ENCODE data around the gene ST6GALNAC3.

The ST6GALNAC3 gene

GRCh38 chr1:76491737-76492136 is 417.2 kb downstream of the ST6GALNAC3 start:
- TF ChIP-seq ARNT (IDR thresholded peaks at IDR 0.05): no peak
- no peak for TF ChIP-seq LEF1 (IDR thresholded peaks at IDR 0.05; ENCODE audit: borderline replicate concordance)
- TF ChIP-seq CTBP1 (IDR thresholded peaks at IDR 0.05; ENCODE audit: borderline replicate concordance): no peak
- TF ChIP-seq SUZ12 (IDR thresholded peaks at IDR 0.05): no peak
- no peak for TF ChIP-seq HDGF (IDR thresholded peaks at IDR 0.05; ENCODE audit: borderline replicate concordance)
- TF ChIP-seq PKNOX1 (IDR thresholded peaks at IDR 0.05): no peak
- TF ChIP-seq NFRKB (IDR thresholded peaks at IDR 0.05): no peak
- no peak for TF ChIP-seq FOXA1 (IDR thresholded peaks at IDR 0.05)
- no peak for TF ChIP-seq ELF4 (IDR thresholded peaks at IDR 0.05)
- TF ChIP-seq ZNF384 (IDR thresholded peaks at IDR 0.05): no peak
- no peak for TF ChIP-seq FOXM1 (IDR thresholded peaks at IDR 0.05; ENCODE audit: borderline replicate concordance)
- TF ChIP-seq BHLHE40 (IDR thresholded peaks at IDR 0.05; ENCODE audit: borderline replicate concordance): no peak
- no peak for TF ChIP-seq SP1 (IDR thresholded peaks at IDR 0.05)
- no peak for TF ChIP-seq TARDBP (IDR thresholded peaks at IDR 0.05)
- no peak for TF ChIP-seq FOXK2 (IDR thresholded peaks at IDR 0.05)
- POLR2A ChIA-PET: no interaction called here
- DNase-seq (ENCODE audit: extremely low spot score): no peak
- CTCF ChIA-PET: no interaction called here

- DNase-seq (ENCODE audit: extremely low spot score): no peak
- ChIA-PET POLR2A (no interaction called here), CTCF (no interaction called here)
- TF ChIP-seq BHLHE40 (IDR thresholded peaks at IDR 0.05; ENCODE audit: borderline replicate concordance): no peak
- no peak for TF ChIP-seq FOXK2 (IDR thresholded peaks at IDR 0.05)
- TF ChIP-seq FOXA1 (IDR thresholded peaks at IDR 0.05): no peak
- TF ChIP-seq FOXM1 (IDR thresholded peaks at IDR 0.05; ENCODE audit: borderline replicate concordance): no peak
- no peak for TF ChIP-seq CTBP1 (IDR thresholded peaks at IDR 0.05; ENCODE audit: borderline replicate concordance)
- TF ChIP-seq PKNOX1 (IDR thresholded peaks at IDR 0.05): no peak
- no peak for TF ChIP-seq ELF4 (IDR thresholded peaks at IDR 0.05)
- no peak for TF ChIP-seq SUZ12 (IDR thresholded peaks at IDR 0.05)
- TF ChIP-seq HDGF (IDR thresholded peaks at IDR 0.05; ENCODE audit: borderline replicate concordance): no peak
- no peak for TF ChIP-seq L3MBTL2 (conservative IDR thresholded peaks at IDR 0.05)
- no peak for TF ChIP-seq NFRKB (IDR thresholded peaks at IDR 0.05)
- TF ChIP-seq LEF1 (IDR thresholded peaks at IDR 0.05; ENCODE audit: borderline replicate concordance): no peak
- TF ChIP-seq TARDBP (IDR thresholded peaks at IDR 0.05): no peak
- TF ChIP-seq ARNT (IDR thresholded peaks at IDR 0.05): no peak
- no peak for TF ChIP-seq ZNF384 (IDR thresholded peaks at IDR 0.05)
- TF ChIP-seq SP1 (IDR thresholded peaks at IDR 0.05): no peak
Observed at GRCh38 chr1:76492752-76493430, 418.3 kb downstream of the ST6GALNAC3 start.

GRCh38 chr1:76494807-76495206 is 420.3 kb downstream of the ST6GALNAC3 start:
- POLR2A ChIA-PET: no interaction called here
- TF ChIP-seq ELF4 (IDR thresholded peaks at IDR 0.05): no peak
- no peak for TF ChIP-seq HDGF (IDR thresholded peaks at IDR 0.05; ENCODE audit: borderline replicate concordance)
- TF ChIP-seq LEF1 (IDR thresholded peaks at IDR 0.05; ENCODE audit: borderline replicate concordance): no peak
- no peak for TF ChIP-seq SP1 (IDR thresholded peaks at IDR 0.05)
- CTCF ChIA-PET: no interaction called here
- DNase-seq (ENCODE audit: extremely low spot score): no peak

- DNase-seq (ENCODE audit: extremely low spot score): no peak
- no peak for TF ChIP-seq FOXK2 (IDR thresholded peaks at IDR 0.05)
- no peak for TF ChIP-seq ARNT (IDR thresholded peaks at IDR 0.05)
- no peak for TF ChIP-seq BHLHE40 (IDR thresholded peaks at IDR 0.05; ENCODE audit: borderline replicate concordance)
- TF ChIP-seq FOXA1 (IDR thresholded peaks at IDR 0.05): no peak
- no peak for TF ChIP-seq ZNF384 (IDR thresholded peaks at IDR 0.05)
- TF ChIP-seq PKNOX1 (IDR thresholded peaks at IDR 0.05): no peak
- TF ChIP-seq CTBP1 (IDR thresholded peaks at IDR 0.05; ENCODE audit: borderline replicate concordance): no peak
- TF ChIP-seq TARDBP (IDR thresholded peaks at IDR 0.05): no peak
- no peak for TF ChIP-seq FOXM1 (IDR thresholded peaks at IDR 0.05; ENCODE audit: borderline replicate concordance)
- TF ChIP-seq LEF1 (IDR thresholded peaks at IDR 0.05; ENCODE audit: borderline replicate concordance): no peak
- no peak for TF ChIP-seq SP1 (IDR thresholded peaks at IDR 0.05)
- no peak for TF ChIP-seq NFRKB (IDR thresholded peaks at IDR 0.05)
- ChIA-PET POLR2A (no interaction called here), CTCF (interaction anchor here (0.5 kb wide), 1 partner anchor 344 kb away, joined by 3 read pairs; no protein-coding TSS in a partner anchor)
Observed at GRCh38 chr1:76496871-76497270, 422.3 kb downstream of the ST6GALNAC3 start.

- no peak for DNase-seq (ENCODE audit: extremely low spot score)
- CTCF ChIA-PET: interaction anchor here (0.6 kb wide), 1 partner anchor 448 kb away, joined by 3 read pairs; no protein-coding TSS in a partner anchor
- POLR2A ChIA-PET: no interaction called here
- TF ChIP-seq LEF1 (IDR thresholded peaks at IDR 0.05; ENCODE audit: borderline replicate concordance) (no peak), CTBP1 (IDR thresholded peaks at IDR 0.05; ENCODE audit: borderline replicate concordance) (no peak), ZNF384 (IDR thresholded peaks at IDR 0.05) (no peak), BHLHE40 (IDR thresholded peaks at IDR 0.05; ENCODE audit: borderline replicate concordance) (no peak), ELF4 (IDR thresholded peaks at IDR 0.05) (no peak), SUZ12 (IDR thresholded peaks at IDR 0.05) (no peak), TARDBP (IDR thresholded peaks at IDR 0.05) (no peak), FOXM1 (IDR thresholded peaks at IDR 0.05; ENCODE audit: borderline replicate concordance) (no peak), HDGF (IDR thresholded peaks at IDR 0.05; ENCODE audit: borderline replicate concordance) (no peak), SP1 (IDR thresholded peaks at IDR 0.05) (no peak), NFRKB (IDR thresholded peaks at IDR 0.05) (no peak), L3MBTL2 (conservative IDR thresholded peaks at IDR 0.05) (no peak), ARNT (IDR thresholded peaks at IDR 0.05) (no peak)
Observed at GRCh38 chr1:76500116-76500515, 425.6 kb downstream of the ST6GALNAC3 start.

GRCh38 chr1:76501136-76501535 is 426.6 kb downstream of the ST6GALNAC3 start:
- POLR2A ChIA-PET: no interaction called here
- CTCF ChIA-PET: interaction anchor here (0.6 kb wide), 1 partner anchor 1173 kb away, joined by 3 read pairs; no protein-coding TSS in a partner anchor
- TF ChIP-seq ARNT (IDR thresholded peaks at IDR 0.05): no peak
- no peak for TF ChIP-seq FOXM1 (IDR thresholded peaks at IDR 0.05; ENCODE audit: borderline replicate concordance)
- no peak for TF ChIP-seq ELF4 (IDR thresholded peaks at IDR 0.05)
- TF ChIP-seq PKNOX1 (IDR thresholded peaks at IDR 0.05): no peak
- TF ChIP-seq CTBP1 (IDR thresholded peaks at IDR 0.05; ENCODE audit: borderline replicate concordance): no peak
- no peak for TF ChIP-seq NFRKB (IDR thresholded peaks at IDR 0.05)
- TF ChIP-seq HDGF (IDR thresholded peaks at IDR 0.05; ENCODE audit: borderline replicate concordance): no peak
- TF ChIP-seq FOXK2 (IDR thresholded peaks at IDR 0.05): no peak
- no peak for TF ChIP-seq BHLHE40 (IDR thresholded peaks at IDR 0.05; ENCODE audit: borderline replicate concordance)
- TF ChIP-seq SUZ12 (IDR thresholded peaks at IDR 0.05): no peak
- no peak for TF ChIP-seq LEF1 (IDR thresholded peaks at IDR 0.05; ENCODE audit: borderline replicate concordance)
- no peak for TF ChIP-seq ZNF384 (IDR thresholded peaks at IDR 0.05)
- TF ChIP-seq TARDBP (IDR thresholded peaks at IDR 0.05): no peak
- DNase-seq (ENCODE audit: extremely low spot score): no peak

All from HEK293T (cell line).